Measurements from ENCODE around the gene ZNF587B. TPM values are rescaled to one million over a fixed set of nuclear protein-coding genes. Genes with fewer than 3 reads are reported as not detected.
"Not testable (repeated sequence)": the region's sequence is repeated elsewhere in the genome, so short reads cannot be mapped to it uniquely, and the experiment has no call there.

The ZNF587B gene
- total RNA-seq, 1 donor from 2014 or later = 6.9 TPM

GRCh38 chr19:57872450-57872849 lies 42.4 kb downstream of the ZNF587B start:
- Mint-ChIP-seq H3K4me1 (ENCODE audit: low read depth) (no peaks in the 10 kb centered on the region), H3K36me3 (ENCODE audit: low read depth) (peaks cover 66% of the 10 kb centered on the region), H3K27me3 (ENCODE audit: low read depth) (no peaks in the 10 kb centered on the region), H3K27ac (ENCODE audit: unreplicated experiment) (no peak overlapping the region), H3K9me3 (ENCODE audit: low read depth) (peaks cover 60% of the 10 kb centered on the region), H3K4me3 (ENCODE audit: unreplicated experiment) (no peak overlapping the region)
- no peak for DNase-seq (ENCODE audit: low spot score)
- TF ChIP-seq, protein P1, sequence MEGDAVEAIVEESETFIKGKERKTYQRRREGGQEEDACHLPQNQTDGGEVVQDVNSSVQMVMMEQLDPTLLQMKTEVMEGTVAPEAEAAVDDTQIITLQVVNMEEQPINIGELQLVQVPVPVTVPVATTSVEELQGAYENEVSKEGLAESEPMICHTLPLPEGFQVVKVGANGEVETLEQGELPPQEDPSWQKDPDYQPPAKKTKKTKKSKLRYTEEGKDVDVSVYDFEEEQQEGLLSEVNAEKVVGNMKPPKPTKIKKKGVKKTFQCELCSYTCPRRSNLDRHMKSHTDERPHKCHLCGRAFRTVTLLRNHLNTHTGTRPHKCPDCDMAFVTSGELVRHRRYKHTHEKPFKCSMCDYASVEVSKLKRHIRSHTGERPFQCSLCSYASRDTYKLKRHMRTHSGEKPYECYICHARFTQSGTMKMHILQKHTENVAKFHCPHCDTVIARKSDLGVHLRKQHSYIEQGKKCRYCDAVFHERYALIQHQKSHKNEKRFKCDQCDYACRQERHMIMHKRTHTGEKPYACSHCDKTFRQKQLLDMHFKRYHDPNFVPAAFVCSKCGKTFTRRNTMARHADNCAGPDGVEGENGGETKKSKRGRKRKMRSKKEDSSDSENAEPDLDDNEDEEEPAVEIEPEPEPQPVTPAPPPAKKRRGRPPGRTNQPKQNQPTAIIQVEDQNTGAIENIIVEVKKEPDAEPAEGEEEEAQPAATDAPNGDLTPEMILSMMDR (IDR thresholded peaks at IDR 0.05) = no peak

GRCh38 chr19:57873883-57874799 lies 44.0 kb downstream of the ZNF587B start:
- H3K36me3 Mint-ChIP-seq (ENCODE audit: low read depth) = peaks cover 64% of the 10 kb centered on the region
- not testable (repeated sequence) for H3K4me1 Mint-ChIP-seq (ENCODE audit: low read depth); H3K27me3 Mint-ChIP-seq (ENCODE audit: low read depth); DNase-seq (ENCODE audit: low spot score); H3K27ac Mint-ChIP-seq (ENCODE audit: unreplicated experiment); H3K4me3 Mint-ChIP-seq (ENCODE audit: unreplicated experiment)
- peaks cover 60% of the 10 kb centered on the region for H3K9me3 Mint-ChIP-seq (ENCODE audit: low read depth)

- Mint-ChIP-seq H3K9me3 (ENCODE audit: low read depth) (peaks cover 13% of the 10 kb centered on the region), H3K4me1 (ENCODE audit: low read depth) (peaks cover 29% of the 10 kb centered on the region), H3K4me3 (ENCODE audit: unreplicated experiment) (no peak overlapping the region), H3K36me3 (ENCODE audit: low read depth) (peaks cover 18% of the 10 kb centered on the region), H3K27me3 (ENCODE audit: low read depth) (no peaks in the 10 kb centered on the region), H3K27ac (ENCODE audit: unreplicated experiment) (no peak overlapping the region)
- TF ChIP-seq, protein P1 (IDR thresholded peaks at IDR 0.05) = no peak
- no peak for DNase-seq (ENCODE audit: low spot score)
Observed at GRCh38 chr19:57886046-57886445, 55.9 kb downstream of the ZNF587B start.

- peaks cover 18% of the 10 kb centered on the region for H3K36me3 Mint-ChIP-seq (ENCODE audit: low read depth)
- no peak for DNase-seq (ENCODE audit: low spot score)
- H3K9me3 Mint-ChIP-seq (ENCODE audit: low read depth) = peaks cover 13% of the 10 kb centered on the region
- H3K4me1 Mint-ChIP-seq (ENCODE audit: low read depth) = peaks cover 29% of the 10 kb centered on the region
- TF ChIP-seq, protein P1 (IDR thresholded peaks at IDR 0.05) = no peak
- peak overlapping the region; percentile 46 for H3K27ac Mint-ChIP-seq (ENCODE audit: unreplicated experiment)
- H3K4me3 Mint-ChIP-seq (ENCODE audit: unreplicated experiment) = peak overlapping the region; percentile 91
- H3K27me3 Mint-ChIP-seq (ENCODE audit: low read depth) = no peaks in the 10 kb centered on the region
Observed at GRCh38 chr19:57887195-57887941, 57.3 kb downstream of the ZNF587B start.

- peak overlapping the region; percentile 86 for H3K27ac Mint-ChIP-seq (ENCODE audit: unreplicated experiment)
- peak overlapping the region; percentile 91 for H3K4me3 Mint-ChIP-seq (ENCODE audit: unreplicated experiment)
- H3K36me3 Mint-ChIP-seq (ENCODE audit: low read depth) = peaks cover 15% of the 10 kb centered on the region
- TF ChIP-seq, protein P1 (IDR thresholded peaks at IDR 0.05) = no peak
- no peak for DNase-seq (ENCODE audit: low spot score)
- H3K27me3 Mint-ChIP-seq (ENCODE audit: low read depth) = no peaks in the 10 kb centered on the region
- peaks cover 29% of the 10 kb centered on the region for H3K4me1 Mint-ChIP-seq (ENCODE audit: low read depth)
- H3K9me3 Mint-ChIP-seq (ENCODE audit: low read depth) = peaks cover 13% of the 10 kb centered on the region
Observed at GRCh38 chr19:57888107-57888559, 58.0 kb downstream of the ZNF587B start.
